Lung (tissue), 12 donors: ENCODE results near the gene TFG. TPM values are rescaled to one million over a fixed set of nuclear protein-coding genes. Genes with fewer than 3 reads are reported as not detected.

ENCODE experiments used
- ATAC-seq: fragments of 200-7000 bp; cut with Tn5 transposase; one replicate; pipeline ENCODE4 v1.9.1; 2020; ENCODE audit warnings: moderate number of reproducible peaks; ENCODE audit not compliant: insufficient read depth, low FRiP score
- DNase-seq, 3 donors: peaks; one replicate each; pipeline ENCODE4 v3.0.0-alpha.2; 2013 to 2017
- H3K27ac ChIP-seq, 2 donors: one replicate each; pipeline ENCODE4 v1.5.1; 2013; ENCODE audit warnings: mild to moderate bottlenecking in 2 of 2, moderate library complexity in 2 of 2, control low read depth in 1 of 2, inconsistent platforms in 1 of 2, low read depth in 1 of 2, low read length in 1 of 2
- H3K27me3 ChIP-seq, 3 donors: one replicate each; pipeline ENCODE4 v1.5.1; 2013; ENCODE audit warnings: low read length in 2 of 3; ENCODE audit not compliant: control insufficient read depth in 3 of 3, insufficient read depth in 3 of 3
- H3K36me3 ChIP-seq, 4 donors: one replicate each; pipeline ENCODE4 v1.5.1; 2013; ENCODE audit warnings: low read length in 4 of 4, mild to moderate bottlenecking in 1 of 4, moderate library complexity in 1 of 4; ENCODE audit not compliant: control insufficient read depth in 4 of 4, insufficient read depth in 4 of 4
- H3K4me1 ChIP-seq, 5 donors: one replicate each; pipeline ENCODE4 v1.5.1; 2013; ENCODE audit warnings: low read length in 5 of 5, mild to moderate bottlenecking in 2 of 5, moderate library complexity in 1 of 5; ENCODE audit not compliant: control insufficient read depth in 5 of 5, insufficient read depth in 5 of 5
- H3K4me3 ChIP-seq: one replicate; pipeline ENCODE4 v1.5.1; 2013; ENCODE audit warnings: mild to moderate bottlenecking, control low read depth, moderate library complexity
- H3K9ac ChIP-seq, 2 donors: one replicate each; pipeline ENCODE4 v1.5.1; 2013; ENCODE audit warnings: low read length in 2 of 2, control low read depth in 1 of 2; ENCODE audit not compliant: insufficient read depth in 1 of 2
- H3K9me3 ChIP-seq, 4 donors: one replicate each; pipeline ENCODE4 v1.5.1; 2013; ENCODE audit warnings: low read length in 3 of 4, mild to moderate bottlenecking in 1 of 4, moderate library complexity in 1 of 4; ENCODE audit not compliant: control insufficient read depth in 4 of 4, insufficient read depth in 3 of 4
- WGBS, 2 donors: extraction: QIAGEN DNeasy Blood & Tissue Kit; methylation state at CpG; one replicate each; pipeline ENCODE4 v1.1.7; 2013; 5-methylcytosine and 5-hydroxymethylcytosine counted together
- polyA plus RNA-seq, 2 donors: library from polyadenylated mRNA; stranded (reverse); fragments of 200-250 nt; gene quantifications; one replicate each; pipeline ENCODE4 v1.2.1, GENCODE V29; 2013
- total RNA-seq, 2 donors: library from RNA; depleted of rRNA in 1 of 2; stranded (reverse); fragments of >200 nt in 1 of 2; gene quantifications; one replicate each; pipeline ENCODE4 v1.2.1, GENCODE V29; 2014 to 2021
- TF ChIP-seq, protein P1 (sequence below): IDR thresholded peaks from 2 replicates; pipeline ENCODE4 v1.5.1; 2012; ENCODE audit warnings: mild to moderate bottlenecking; ENCODE audit errors: control extremely low read depth, extremely low read depth
- donor health status: control.
- donor health status: control.
- donor health status: Bipolar disorder and iron deficiency.
- donor health status: healthy.
- donor health status: DM: yes; HTN: yes; CAD: no.

TFG gene
- total and polyA plus RNA-seq, 4 donors = 38.7 to 72.7 (median 65.2) TPM

GRCh38 chr3:100709842-100710260, 557 bp downstream of the TFG start:
- H3K27me3 ChIP-seq = peaks cover 0 to 12% (median 5%) of the 10 kb centered on the region in 3 donors
- TF ChIP-seq, protein P1, sequence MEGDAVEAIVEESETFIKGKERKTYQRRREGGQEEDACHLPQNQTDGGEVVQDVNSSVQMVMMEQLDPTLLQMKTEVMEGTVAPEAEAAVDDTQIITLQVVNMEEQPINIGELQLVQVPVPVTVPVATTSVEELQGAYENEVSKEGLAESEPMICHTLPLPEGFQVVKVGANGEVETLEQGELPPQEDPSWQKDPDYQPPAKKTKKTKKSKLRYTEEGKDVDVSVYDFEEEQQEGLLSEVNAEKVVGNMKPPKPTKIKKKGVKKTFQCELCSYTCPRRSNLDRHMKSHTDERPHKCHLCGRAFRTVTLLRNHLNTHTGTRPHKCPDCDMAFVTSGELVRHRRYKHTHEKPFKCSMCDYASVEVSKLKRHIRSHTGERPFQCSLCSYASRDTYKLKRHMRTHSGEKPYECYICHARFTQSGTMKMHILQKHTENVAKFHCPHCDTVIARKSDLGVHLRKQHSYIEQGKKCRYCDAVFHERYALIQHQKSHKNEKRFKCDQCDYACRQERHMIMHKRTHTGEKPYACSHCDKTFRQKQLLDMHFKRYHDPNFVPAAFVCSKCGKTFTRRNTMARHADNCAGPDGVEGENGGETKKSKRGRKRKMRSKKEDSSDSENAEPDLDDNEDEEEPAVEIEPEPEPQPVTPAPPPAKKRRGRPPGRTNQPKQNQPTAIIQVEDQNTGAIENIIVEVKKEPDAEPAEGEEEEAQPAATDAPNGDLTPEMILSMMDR = no peak
- ATAC-seq = peak; percentile 19

DNA sequence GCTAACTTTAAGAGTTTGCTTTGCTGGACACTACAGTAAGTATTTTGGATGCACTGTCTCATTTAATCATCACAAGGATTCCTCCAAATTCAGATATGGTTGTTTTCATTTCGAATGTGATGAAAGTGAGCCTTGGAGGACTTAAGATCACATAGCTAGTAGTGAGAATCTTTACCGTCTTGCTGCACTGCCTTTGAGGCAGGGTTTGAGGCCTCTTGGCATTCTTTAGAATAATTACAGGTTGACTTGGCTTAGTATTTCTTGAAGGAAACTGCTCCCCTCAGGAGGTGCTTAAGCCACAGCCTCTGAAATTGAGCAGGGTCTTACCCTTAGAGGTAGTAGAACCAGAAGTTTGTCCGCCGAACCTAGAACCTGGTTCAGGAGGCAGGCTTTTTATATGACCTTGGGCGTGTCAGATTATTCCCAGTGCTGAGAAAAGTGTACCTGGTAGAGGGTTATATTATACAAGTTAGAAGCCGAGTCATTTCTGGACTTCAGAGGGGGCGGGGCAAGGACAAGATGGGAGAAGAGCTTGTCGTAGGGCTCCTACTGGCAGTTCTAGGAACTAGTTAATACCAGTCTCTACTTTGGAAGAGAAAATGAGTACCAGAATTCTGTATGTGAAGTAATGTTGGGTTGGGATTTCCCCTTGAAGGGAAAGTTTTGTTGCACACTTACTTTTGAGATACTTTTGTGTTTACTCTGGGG, 1.1 kb downstream of the TFG start:
- H3K27ac ChIP-seq = peak overlapping the region; percentile 89 to 94
- no peaks in the 10 kb centered on the region for H3K9me3 ChIP-seq
- H3K4me1 ChIP-seq = peaks cover 0 to 21% (median 1%) of the 10 kb centered on the region in 5 donors
- TF ChIP-seq, protein P1 = no peak
- peaks cover 0 to 12% (median 5%) of the 10 kb centered on the region in 3 donors for H3K27me3 ChIP-seq
- no peak for ATAC-seq
- H3K4me3 ChIP-seq = peak overlapping the region; percentile 85
- peak overlapping the region; percentile 66 to 96 for H3K9ac ChIP-seq
- 32% methylated on average over 8 of the region's 8 CpGs for WGBS, 2 donors
- H3K36me3 ChIP-seq = peaks cover 4 to 10% (median 7%) of the 10 kb centered on the region in 4 donors
- DNase-seq = peak; percentile 33 to 47 (median 41)

More at GRCh38 chr3:100709842-100710260, 557 bp downstream of the TFG start:
- H3K9me3 ChIP-seq = no peaks in the 10 kb centered on the region
- peak; percentile 74 to 85 (median 78) for DNase-seq
- H3K27ac ChIP-seq = peak overlapping the region; percentile 94 to 97
- H3K36me3 ChIP-seq = peaks cover 4 to 7% (median 6%) of the 10 kb centered on the region in 4 donors
- H3K9ac ChIP-seq = peak overlapping the region; percentile 66 to 96
- 0 to 1% methylated on average over 14 to 19 of the region's 23 CpGs for WGBS, 2 donors
- peaks cover 0 to 21% (median 1%) of the 10 kb centered on the region in 5 donors for H3K4me1 ChIP-seq
- peak overlapping the region; percentile 91 for H3K4me3 ChIP-seq

DNA sequence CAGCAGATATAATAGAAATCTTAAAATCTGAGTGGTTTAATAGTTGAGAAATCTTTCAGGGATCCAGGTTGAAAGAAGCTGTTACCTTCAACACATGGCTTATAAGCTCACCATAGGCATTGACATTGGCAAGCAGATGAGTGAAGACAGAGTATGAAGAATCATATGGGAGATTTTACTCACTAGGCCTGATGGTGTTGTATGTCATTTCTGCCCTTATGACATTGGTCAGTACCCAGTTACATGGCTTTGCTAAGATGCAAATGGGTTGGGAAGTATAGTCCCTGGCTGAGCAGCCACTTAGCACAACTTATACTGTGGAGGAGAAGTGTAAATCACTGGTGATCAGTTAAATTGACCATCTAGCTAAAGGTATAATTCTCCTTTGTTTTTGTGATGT, 5.9 kb downstream of the TFG start:
- H3K9ac ChIP-seq = no peak overlapping the region
- no peak for ATAC-seq
- H3K9me3 ChIP-seq = no peaks in the 10 kb centered on the region
- peaks cover 8 to 30% (median 13%) of the 10 kb centered on the region in 4 donors for H3K36me3 ChIP-seq
- peaks cover 0 to 19% (median 3%) of the 10 kb centered on the region in 5 donors for H3K4me1 ChIP-seq
- no peak overlapping the region for H3K4me3 ChIP-seq
- TF ChIP-seq, protein P1 = no peak
- no peak for DNase-seq
- no peaks in the 10 kb centered on the region for H3K27me3 ChIP-seq
- no peak overlapping the region for H3K27ac ChIP-seq
